Erythroblast (primary cell): ENCODE data around the gene AMMECR1.

Experiments
- GATA1 ChIP-seq: IDR thresholded peaks from 2 replicates; pipeline ENCODE4 v1.6.1; 2011; ENCODE audit warnings: low read depth, mild to moderate bottlenecking, control low read depth, low read length, moderate library complexity
- POLR2A ChIP-seq: IDR thresholded peaks from 2 replicates; pipeline ENCODE4 v1.6.1; 2011; ENCODE audit warnings: mild to moderate bottlenecking, low read length

DNA sequence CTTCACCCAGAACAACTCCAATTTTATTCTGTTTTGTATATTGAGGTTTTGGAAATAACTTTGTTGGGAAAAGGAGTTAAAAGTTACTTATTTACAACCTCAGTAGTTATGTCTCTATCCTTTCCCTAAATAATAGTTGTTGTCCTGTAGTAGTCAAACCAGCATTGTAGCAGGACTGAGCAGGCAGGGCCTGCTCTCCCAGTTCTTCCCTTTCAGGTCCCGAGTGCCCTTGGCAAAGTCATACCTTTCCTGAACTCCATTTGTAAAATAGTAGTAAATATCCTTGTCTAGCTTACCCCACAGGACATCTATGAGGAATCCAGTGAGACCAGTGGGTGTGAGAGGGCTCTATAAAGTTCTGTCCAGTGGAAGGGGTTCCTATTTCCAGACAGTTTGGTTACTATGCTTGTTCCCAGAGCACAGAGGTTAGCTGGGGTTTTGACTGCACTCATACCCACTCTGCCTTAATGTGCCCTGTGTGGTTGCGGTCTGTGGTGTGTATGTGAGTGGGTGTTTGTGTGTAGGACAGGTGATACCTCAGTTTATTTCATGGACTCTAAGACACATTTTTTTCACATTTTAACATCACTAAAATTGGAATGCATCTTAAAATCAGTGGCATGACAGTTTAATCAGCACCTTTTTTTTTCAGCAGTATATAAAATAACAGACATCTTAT is 136.3 kb downstream of the AMMECR1 start:
- TF ChIP-seq POLR2A = no peak
- TF ChIP-seq GATA1 = no peak
